ENCODE data around the gene ALDOC. TPM values are rescaled to one million over a fixed set of nuclear protein-coding genes. Genes with fewer than 3 reads are reported as not detected.

ALDOC gene
- total RNA-seq, 1 donor from 2014 or later: 3.2 TPM

DNA sequence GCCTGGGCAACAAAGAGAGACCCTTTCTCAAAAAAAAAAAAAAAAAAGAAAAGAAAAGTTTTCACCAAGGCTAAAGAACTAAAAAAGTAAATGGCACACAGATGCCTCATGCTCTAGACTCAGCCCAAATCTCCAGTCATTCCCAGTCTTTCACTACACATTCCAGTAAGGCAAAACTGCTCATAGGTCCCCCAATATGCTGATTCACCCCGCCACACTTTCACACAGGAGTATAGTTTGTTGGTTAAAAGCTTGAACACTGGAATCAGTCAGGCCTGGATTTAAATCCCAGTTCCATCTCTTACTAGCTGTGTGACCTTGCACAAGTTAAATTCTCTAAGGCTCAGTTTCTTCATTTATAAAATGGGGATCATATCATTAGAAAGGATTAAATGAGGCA, 7.2 kb downstream of the ALDOC start:
- H3K9me3 Mint-ChIP-seq (ENCODE audit: unreplicated experiment): no peaks in the 10 kb centered on the region
- no peaks in the 10 kb centered on the region for H3K27me3 Mint-ChIP-seq (ENCODE audit: unreplicated experiment)
- TF ChIP-seq, protein P1, sequence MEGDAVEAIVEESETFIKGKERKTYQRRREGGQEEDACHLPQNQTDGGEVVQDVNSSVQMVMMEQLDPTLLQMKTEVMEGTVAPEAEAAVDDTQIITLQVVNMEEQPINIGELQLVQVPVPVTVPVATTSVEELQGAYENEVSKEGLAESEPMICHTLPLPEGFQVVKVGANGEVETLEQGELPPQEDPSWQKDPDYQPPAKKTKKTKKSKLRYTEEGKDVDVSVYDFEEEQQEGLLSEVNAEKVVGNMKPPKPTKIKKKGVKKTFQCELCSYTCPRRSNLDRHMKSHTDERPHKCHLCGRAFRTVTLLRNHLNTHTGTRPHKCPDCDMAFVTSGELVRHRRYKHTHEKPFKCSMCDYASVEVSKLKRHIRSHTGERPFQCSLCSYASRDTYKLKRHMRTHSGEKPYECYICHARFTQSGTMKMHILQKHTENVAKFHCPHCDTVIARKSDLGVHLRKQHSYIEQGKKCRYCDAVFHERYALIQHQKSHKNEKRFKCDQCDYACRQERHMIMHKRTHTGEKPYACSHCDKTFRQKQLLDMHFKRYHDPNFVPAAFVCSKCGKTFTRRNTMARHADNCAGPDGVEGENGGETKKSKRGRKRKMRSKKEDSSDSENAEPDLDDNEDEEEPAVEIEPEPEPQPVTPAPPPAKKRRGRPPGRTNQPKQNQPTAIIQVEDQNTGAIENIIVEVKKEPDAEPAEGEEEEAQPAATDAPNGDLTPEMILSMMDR (IDR thresholded peaks at IDR 0.05): no peak
- H3K4me3 Mint-ChIP-seq (ENCODE audit: unreplicated experiment): peak overlapping the region; percentile 94
- no peaks in the 10 kb centered on the region for H3K36me3 Mint-ChIP-seq (ENCODE audit: unreplicated experiment)
- H3K27ac Mint-ChIP-seq (ENCODE audit: unreplicated experiment): no peak overlapping the region
- peaks cover 30% of the 10 kb centered on the region for H3K4me1 Mint-ChIP-seq (ENCODE audit: unreplicated experiment)
- DNase-seq (ENCODE audit: extremely low spot score, unreplicated experiment): no peak

DNA sequence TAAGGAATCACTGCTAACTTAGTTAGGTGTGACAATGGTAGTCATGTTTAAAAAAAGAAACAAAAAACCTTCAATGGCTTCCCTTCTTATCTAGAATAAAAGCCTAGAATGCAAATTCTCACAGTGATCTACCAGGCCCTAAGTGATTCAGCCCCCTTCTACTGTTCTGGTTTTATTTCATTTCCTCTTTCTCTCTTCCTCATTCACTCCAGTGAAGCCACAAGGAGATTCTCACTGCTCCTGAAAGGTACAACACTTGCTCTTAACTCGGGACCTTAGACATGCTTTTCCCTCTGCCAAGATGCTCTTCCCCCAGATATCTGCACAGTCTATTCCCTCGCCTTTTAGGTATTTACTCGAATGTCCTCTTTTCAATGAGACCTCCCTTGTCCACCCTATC, 9.1 kb downstream of the ALDOC start:
- peaks cover 34% of the 10 kb centered on the region for H3K4me1 Mint-ChIP-seq (ENCODE audit: unreplicated experiment)
- no peaks in the 10 kb centered on the region for H3K36me3 Mint-ChIP-seq (ENCODE audit: unreplicated experiment)
- no peaks in the 10 kb centered on the region for H3K9me3 Mint-ChIP-seq (ENCODE audit: unreplicated experiment)
- H3K27ac Mint-ChIP-seq (ENCODE audit: unreplicated experiment): no peak overlapping the region
- H3K4me3 Mint-ChIP-seq (ENCODE audit: unreplicated experiment): no peak overlapping the region
- DNase-seq (ENCODE audit: extremely low spot score, unreplicated experiment): no peak
- H3K27me3 Mint-ChIP-seq (ENCODE audit: unreplicated experiment): no peaks in the 10 kb centered on the region
- TF ChIP-seq, protein P1 (IDR thresholded peaks at IDR 0.05): no peak

DNA sequence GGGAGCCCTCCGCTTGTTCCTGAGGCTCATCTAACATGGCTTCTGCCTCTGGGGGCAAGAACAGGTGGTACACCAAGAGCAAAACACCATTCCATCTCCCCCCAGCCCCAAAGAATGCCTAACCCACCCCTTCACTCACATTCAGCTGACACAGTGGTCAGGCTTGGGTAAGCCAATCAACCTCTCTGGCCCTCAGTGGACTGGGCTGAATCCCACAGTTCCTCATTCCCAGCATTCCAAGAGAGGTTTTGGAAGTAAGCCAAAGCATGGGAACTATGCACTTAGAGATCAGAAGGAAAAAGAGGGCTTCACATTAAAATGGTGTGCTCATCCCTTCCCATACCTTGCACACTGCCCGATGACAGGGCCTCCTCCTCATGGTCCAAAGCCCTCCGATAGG, 13.2 kb downstream of the ALDOC start:
- Mint-ChIP-seq H3K9me3 (ENCODE audit: unreplicated experiment) (no peaks in the 10 kb centered on the region), H3K4me1 (ENCODE audit: unreplicated experiment) (peaks cover 7% of the 10 kb centered on the region), H3K27me3 (ENCODE audit: unreplicated experiment) (no peaks in the 10 kb centered on the region), H3K27ac (ENCODE audit: unreplicated experiment) (no peak overlapping the region), H3K4me3 (ENCODE audit: unreplicated experiment) (no peak overlapping the region), H3K36me3 (ENCODE audit: unreplicated experiment) (peaks cover 15% of the 10 kb centered on the region)
- no peak for DNase-seq (ENCODE audit: extremely low spot score, unreplicated experiment)
- TF ChIP-seq, protein P1 (IDR thresholded peaks at IDR 0.05): no peak

- no peaks in the 10 kb centered on the region for H3K9me3 Mint-ChIP-seq (ENCODE audit: unreplicated experiment)
- TF ChIP-seq, protein P1 (IDR thresholded peaks at IDR 0.05): no peak
- DNase-seq (ENCODE audit: extremely low spot score, unreplicated experiment): no peak
- H3K27ac Mint-ChIP-seq (ENCODE audit: unreplicated experiment): no peak overlapping the region
- H3K4me3 Mint-ChIP-seq (ENCODE audit: unreplicated experiment): no peak overlapping the region
- H3K27me3 Mint-ChIP-seq (ENCODE audit: unreplicated experiment): no peaks in the 10 kb centered on the region
- peaks cover 15% of the 10 kb centered on the region for H3K4me1 Mint-ChIP-seq (ENCODE audit: unreplicated experiment)
- H3K36me3 Mint-ChIP-seq (ENCODE audit: unreplicated experiment): peaks cover 43% of the 10 kb centered on the region
Observed at GRCh38 chr17:28555022-28555421, 21.7 kb downstream of the ALDOC start.

DNA sequence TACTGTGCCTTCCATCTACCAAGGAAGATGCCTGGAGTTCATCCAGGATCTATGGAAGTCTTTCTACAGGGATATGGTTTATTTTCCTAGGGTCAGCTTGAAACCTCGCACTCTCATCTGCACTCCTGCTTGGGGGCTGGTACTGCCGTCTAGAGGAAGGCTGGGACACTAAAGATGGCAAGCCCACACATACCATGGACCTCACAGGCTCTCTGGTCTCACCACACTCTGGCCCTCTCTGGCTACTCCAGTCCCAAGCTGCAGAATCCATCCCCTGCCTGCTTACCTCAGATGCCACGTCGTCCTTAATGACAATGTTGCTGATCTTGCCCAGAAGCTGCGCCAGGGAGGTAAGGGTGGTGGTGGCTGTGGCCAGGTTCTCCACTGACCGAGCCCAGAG, 22.1 kb downstream of the ALDOC start:
- H3K36me3 Mint-ChIP-seq (ENCODE audit: unreplicated experiment): peaks cover 38% of the 10 kb centered on the region
- no peak for DNase-seq (ENCODE audit: extremely low spot score, unreplicated experiment)
- TF ChIP-seq, protein P1 (IDR thresholded peaks at IDR 0.05): no peak
- H3K27ac Mint-ChIP-seq (ENCODE audit: unreplicated experiment): no peak overlapping the region
- H3K4me1 Mint-ChIP-seq (ENCODE audit: unreplicated experiment): peaks cover 16% of the 10 kb centered on the region
- H3K27me3 Mint-ChIP-seq (ENCODE audit: unreplicated experiment): no peaks in the 10 kb centered on the region
- no peak overlapping the region for H3K4me3 Mint-ChIP-seq (ENCODE audit: unreplicated experiment)
- no peaks in the 10 kb centered on the region for H3K9me3 Mint-ChIP-seq (ENCODE audit: unreplicated experiment)
